ENCODE results near the gene CAMKMT.

CAMKMT gene

DNA sequence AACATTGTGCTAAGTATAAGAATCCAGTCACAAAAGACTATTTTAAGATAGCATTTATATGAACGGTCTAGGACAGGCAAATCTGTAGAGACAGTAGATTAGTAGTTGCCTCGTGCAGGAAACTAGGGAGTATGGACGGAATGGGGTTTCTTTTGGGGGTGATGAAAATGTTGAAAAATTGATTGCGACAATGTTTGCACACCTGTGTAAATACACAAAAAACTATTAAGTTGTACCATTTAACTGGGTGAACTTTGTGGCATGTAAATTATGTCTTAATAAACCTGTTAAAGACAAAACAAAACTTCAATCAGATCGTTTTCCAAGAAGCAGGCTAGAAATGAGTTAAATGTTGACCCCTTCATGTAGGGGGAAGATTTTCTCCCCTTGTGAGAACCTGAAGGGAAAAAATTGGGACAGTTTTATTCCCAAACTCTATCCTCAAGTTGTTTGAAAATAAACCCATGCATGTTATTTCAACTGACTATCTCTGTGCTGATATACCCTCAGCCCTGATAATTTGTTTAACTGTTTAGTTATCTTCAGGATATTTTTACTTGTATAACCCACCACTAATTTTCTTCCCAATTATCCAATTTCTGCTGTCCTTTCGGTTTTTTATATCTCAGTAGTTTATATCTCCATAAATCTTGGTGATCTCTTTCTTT is 87.2 kb downstream of the CAMKMT start:
- peaks cover 22% of the 10 kb centered on the region for H3K36me3 Mint-ChIP-seq
- no peak overlapping the region for H3K4me3 Mint-ChIP-seq
- H3K4me1 Mint-ChIP-seq (ENCODE audit: low read depth), result no peaks in the 10 kb centered on the region
- no peaks in the 10 kb centered on the region for H3K27me3 Mint-ChIP-seq
- H3K27ac Mint-ChIP-seq, result no peak overlapping the region
- H3K9me3 Mint-ChIP-seq (ENCODE audit: low read depth), result no peaks in the 10 kb centered on the region

DNA sequence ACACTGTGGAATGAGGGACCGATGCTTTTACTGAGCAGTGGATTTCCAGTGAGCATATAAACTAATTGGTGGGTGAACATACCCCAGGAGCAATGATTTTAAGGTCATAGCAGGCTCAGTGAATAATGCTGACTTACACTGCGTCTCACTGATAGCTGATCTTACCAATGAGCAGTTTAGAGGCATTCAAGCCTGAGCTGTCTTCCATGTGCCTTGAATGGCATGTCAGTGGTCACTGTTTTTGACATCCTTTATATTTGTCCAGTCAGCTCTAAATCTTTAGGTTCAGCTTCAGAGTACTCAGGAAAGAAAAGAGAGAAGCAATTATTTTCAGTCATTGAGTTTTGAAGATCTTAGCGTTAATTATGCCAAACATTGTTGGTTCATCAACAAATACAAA is 88.3 kb downstream of the CAMKMT start:
- Mint-ChIP-seq H3K4me3 (no peak overlapping the region), H3K4me1 (ENCODE audit: low read depth) (no peaks in the 10 kb centered on the region), H3K27me3 (no peaks in the 10 kb centered on the region), H3K9me3 (ENCODE audit: low read depth) (no peaks in the 10 kb centered on the region), H3K36me3 (peaks cover 18% of the 10 kb centered on the region), H3K27ac (no peak overlapping the region)

DNA sequence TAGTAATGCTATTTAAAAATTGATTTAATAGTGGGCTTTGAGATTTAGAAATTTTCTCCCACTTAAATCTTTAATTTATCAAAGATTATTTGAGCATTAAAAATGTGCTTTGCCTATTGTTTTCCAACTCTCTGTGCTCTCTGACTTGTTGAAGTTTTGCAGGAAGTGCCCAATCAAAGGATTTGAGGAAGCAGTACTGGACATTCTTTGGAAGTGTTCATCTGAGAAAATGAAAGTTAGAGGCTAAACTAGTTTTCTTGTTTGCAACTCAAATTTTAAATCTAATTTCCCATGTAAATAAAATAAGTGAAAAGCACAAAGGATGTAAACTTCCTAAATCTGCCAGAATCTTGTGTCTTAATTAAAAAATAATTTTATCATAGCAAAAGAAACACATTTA is 89.1 kb downstream of the CAMKMT start:
- Mint-ChIP-seq H3K27me3 (no peaks in the 10 kb centered on the region), H3K27ac (no peak overlapping the region), H3K4me1 (ENCODE audit: low read depth) (no peaks in the 10 kb centered on the region), H3K9me3 (ENCODE audit: low read depth) (no peaks in the 10 kb centered on the region), H3K36me3 (peaks cover 15% of the 10 kb centered on the region), H3K4me3 (no peak overlapping the region)

DNA sequence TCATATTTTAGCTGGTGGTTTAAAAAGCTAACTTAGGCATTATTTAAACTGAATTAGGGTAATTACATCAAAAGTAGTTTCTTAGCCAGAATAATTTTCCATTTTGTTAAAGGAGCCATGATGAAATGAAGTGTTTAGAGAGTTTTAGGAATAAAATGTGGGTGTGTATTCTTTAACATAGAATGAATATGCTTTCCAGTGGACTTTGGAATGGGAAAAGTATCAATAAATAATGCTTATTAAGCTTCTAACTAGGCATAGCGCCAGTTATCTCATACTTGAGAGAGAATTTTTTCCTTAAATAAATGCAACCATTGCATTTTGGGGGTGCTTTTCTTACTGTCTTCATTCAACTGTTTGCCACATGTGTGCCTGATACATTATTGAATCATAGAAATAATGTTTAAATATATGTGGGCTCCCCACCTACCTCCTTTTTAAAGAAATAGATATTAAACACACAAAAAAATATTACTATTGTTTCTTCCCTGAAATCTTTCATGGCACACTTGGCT is 90.4 kb downstream of the CAMKMT start:
- no peaks in the 10 kb centered on the region for H3K4me1 Mint-ChIP-seq (ENCODE audit: low read depth)
- H3K36me3 Mint-ChIP-seq, result peaks cover 16% of the 10 kb centered on the region
- no peak overlapping the region for H3K27ac Mint-ChIP-seq
- H3K4me3 Mint-ChIP-seq, result no peak overlapping the region
- no peaks in the 10 kb centered on the region for H3K27me3 Mint-ChIP-seq
- H3K9me3 Mint-ChIP-seq (ENCODE audit: low read depth), result no peaks in the 10 kb centered on the region

DNA sequence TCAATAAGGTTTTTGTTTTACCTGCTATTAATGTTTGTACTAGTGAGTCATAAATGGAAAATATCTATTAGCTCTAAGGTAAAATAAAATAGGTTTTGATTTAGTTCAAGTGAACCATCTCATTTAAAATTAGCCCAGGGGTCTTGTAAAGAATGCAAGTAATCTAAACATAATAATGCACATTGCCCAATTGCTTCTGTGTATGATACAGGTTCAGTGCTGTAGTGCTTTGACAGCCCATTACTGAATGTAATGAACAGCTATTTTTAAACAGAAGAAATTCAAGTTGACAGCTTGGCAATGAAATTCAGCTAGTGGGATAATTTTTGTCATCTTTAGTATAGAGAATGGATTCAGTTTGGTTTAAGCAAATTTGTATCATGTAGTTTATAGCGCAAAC is 91.5 kb downstream of the CAMKMT start:
- H3K9me3 Mint-ChIP-seq (ENCODE audit: low read depth), result no peaks in the 10 kb centered on the region

DNA sequence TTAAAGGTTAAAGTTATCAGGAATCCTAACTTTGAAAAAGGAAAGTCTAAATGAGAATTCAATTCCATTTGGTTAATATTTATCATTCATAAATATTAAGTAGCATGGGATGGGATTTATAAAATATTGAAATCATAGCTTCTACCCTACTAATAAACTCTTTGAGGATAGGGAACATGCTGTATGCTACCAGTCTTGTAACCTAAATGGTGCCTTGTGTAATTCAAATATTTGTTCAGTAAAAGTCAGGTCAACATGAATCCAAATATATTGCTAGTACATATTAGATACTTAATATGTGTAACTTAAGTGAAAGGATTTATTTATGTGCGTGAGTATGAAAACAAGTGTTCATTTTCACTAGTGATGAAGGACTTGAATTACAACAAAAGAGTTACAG is 94.1 kb downstream of the CAMKMT start:
- peaks cover 17% of the 10 kb centered on the region for H3K36me3 Mint-ChIP-seq
- H3K9me3 Mint-ChIP-seq (ENCODE audit: low read depth), result no peaks in the 10 kb centered on the region
- H3K27ac Mint-ChIP-seq, result no peak overlapping the region
- H3K27me3 Mint-ChIP-seq, result no peaks in the 10 kb centered on the region
- no peaks in the 10 kb centered on the region for H3K4me1 Mint-ChIP-seq (ENCODE audit: low read depth)
- H3K4me3 Mint-ChIP-seq, result no peak overlapping the region

More for the DNA sequence above, 91.5 kb downstream of the CAMKMT start:
- Mint-ChIP-seq H3K27me3 (no peaks in the 10 kb centered on the region), H3K4me3 (no peak overlapping the region), H3K4me1 (ENCODE audit: low read depth) (no peaks in the 10 kb centered on the region), H3K27ac (no peak overlapping the region), H3K36me3 (peaks cover 12% of the 10 kb centered on the region)

DNA sequence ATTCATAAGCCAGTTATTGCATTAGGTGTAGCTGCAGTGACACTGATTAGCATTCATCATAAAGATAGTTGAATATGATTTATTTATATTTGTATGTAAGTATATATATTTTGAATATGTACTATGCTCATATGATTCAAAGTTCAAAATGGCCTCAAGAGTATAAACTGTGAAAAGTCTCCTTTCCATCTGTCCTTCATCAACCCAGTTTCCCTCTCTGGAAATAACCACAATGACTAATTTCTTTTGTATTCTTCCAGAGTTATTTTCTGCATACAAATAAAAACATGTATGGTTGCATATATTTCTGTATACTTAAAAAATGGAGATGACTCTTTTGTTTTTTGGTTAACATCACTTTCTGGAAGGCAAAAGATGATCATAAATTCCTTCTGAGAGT is 95.2 kb downstream of the CAMKMT start:
- H3K27me3 Mint-ChIP-seq, result no peaks in the 10 kb centered on the region
- peaks cover 20% of the 10 kb centered on the region for H3K36me3 Mint-ChIP-seq
- no peaks in the 10 kb centered on the region for H3K4me1 Mint-ChIP-seq (ENCODE audit: low read depth)
- H3K27ac Mint-ChIP-seq, result no peak overlapping the region
- H3K9me3 Mint-ChIP-seq (ENCODE audit: low read depth), result no peaks in the 10 kb centered on the region
- no peak overlapping the region for H3K4me3 Mint-ChIP-seq

DNA sequence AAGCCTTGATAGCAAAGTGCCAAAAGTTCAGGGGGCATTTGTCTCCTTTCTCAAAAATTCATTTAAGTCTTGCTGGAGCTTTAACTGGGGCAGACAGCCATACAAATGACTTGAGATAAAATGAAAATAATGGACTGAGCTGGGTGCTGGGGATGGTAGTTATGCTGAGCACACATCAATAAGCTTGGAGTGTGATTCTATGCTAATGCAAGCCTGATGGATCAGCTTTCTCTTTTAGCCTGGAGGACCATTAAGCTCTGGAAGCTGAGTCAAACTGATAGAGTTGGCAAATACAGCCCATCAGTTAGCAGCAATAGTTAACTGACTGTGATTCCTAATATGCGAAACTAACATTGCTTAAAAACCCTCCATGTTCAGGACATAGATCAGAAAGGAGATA is 98.0 kb downstream of the CAMKMT start:
- peaks cover 35% of the 10 kb centered on the region for H3K36me3 Mint-ChIP-seq
- no peaks in the 10 kb centered on the region for H3K27me3 Mint-ChIP-seq
- H3K9me3 Mint-ChIP-seq (ENCODE audit: low read depth), result peaks cover 16% of the 10 kb centered on the region
- no peaks in the 10 kb centered on the region for H3K4me1 Mint-ChIP-seq (ENCODE audit: low read depth)
- H3K4me3 Mint-ChIP-seq, result no peak overlapping the region
- no peak overlapping the region for H3K27ac Mint-ChIP-seq

DNA sequence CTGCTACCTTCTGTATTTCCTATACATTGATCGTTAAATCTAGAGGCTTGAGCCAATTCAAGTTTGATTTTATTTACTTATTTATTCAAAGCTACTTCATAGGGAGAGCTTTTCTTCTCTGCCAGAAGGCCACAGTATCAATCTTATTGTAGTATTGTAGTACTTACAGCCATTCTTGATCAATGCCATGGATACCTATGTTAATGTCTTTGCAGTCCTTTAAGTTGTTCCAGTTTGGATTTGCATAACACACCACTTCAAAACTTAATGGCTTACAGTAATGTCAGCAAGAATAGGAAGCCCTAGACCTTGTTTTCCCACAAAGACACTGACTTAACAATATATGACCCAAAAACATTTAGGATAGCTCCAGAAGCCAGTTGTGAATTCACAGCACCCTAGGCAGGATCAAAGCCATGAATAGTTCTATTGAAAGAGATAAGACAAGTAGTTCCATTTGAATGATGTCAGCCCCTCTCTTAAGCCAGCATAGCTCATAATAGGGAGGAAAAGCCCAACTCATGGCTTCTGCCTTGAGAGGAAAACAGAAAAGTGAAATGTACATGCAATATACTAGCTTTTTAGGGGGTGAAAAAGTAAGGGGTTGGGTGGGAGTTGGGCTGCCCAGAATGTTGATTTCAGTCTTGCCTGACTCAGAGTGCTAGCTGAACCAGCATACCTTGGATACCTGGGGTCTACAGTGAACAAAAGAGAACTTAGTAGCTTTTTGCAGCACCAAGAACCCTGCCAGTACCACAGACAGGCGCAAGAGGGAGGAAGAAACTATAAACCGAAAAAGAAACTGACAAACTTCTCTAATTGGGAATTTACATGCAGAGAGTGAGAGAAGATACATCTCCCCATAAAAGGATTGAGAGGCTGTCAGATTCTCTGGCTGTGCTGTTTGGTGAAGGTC is 101.4 kb downstream of the CAMKMT start:
- no peaks in the 10 kb centered on the region for H3K4me1 Mint-ChIP-seq (ENCODE audit: low read depth)
- no peak overlapping the region for H3K27ac Mint-ChIP-seq

DNA sequence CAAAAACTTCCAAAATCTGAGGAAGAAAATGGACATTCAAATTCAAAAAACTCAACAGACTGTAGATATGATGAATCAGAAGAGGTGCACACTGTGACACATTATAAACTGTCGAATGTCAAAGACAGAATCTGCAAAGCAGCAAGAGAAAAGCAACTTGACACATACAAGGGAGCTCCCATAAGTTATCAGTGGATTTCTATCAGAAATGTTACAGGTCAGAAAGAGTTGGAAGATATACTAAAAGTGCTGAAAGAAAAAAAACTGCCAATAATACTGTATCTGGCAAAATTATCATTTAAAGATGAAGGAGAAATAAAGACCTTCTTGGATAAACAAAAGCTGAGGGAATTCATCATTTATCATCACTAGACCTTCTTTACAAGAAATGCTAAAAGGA is 102.7 kb downstream of the CAMKMT start:
- Mint-ChIP-seq H3K36me3 (peaks cover 25% of the 10 kb centered on the region), H3K9me3 (ENCODE audit: low read depth) (peaks cover 25% of the 10 kb centered on the region), H3K27ac (no peak overlapping the region), H3K4me3 (no peak overlapping the region), H3K4me1 (ENCODE audit: low read depth) (no peaks in the 10 kb centered on the region), H3K27me3 (no peaks in the 10 kb centered on the region)

More for the DNA sequence above, 101.4 kb downstream of the CAMKMT start:
- Mint-ChIP-seq H3K9me3 (ENCODE audit: low read depth) (peaks cover 25% of the 10 kb centered on the region), H3K36me3 (peaks cover 27% of the 10 kb centered on the region), H3K27me3 (no peaks in the 10 kb centered on the region), H3K4me3 (no peak overlapping the region)

DNA sequence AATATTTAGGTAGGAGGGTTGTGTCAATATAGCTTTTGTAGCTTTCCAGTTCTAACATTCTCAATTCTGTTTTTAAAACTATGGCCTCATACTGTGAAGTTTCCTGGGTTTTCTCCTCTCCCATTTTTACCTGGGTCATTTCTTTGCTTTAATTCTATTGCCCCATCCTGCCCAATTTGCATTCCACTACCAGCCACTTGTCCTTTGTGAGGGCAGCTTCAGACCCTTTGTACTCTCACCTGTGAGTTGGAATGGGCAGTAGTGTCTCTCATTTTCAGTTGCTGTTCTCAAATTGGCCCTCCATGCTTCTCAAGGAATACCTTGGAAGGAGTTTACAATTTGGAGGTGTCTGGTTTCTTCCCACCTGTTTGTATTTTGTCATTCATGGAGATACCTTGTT is 108.4 kb downstream of the CAMKMT start:
- Mint-ChIP-seq H3K4me1 (ENCODE audit: low read depth) (no peaks in the 10 kb centered on the region), H3K36me3 (peaks cover 4% of the 10 kb centered on the region), H3K9me3 (ENCODE audit: low read depth) (peaks cover 8% of the 10 kb centered on the region), H3K4me3 (no peak overlapping the region), H3K27me3 (no peaks in the 10 kb centered on the region), H3K27ac (no peak overlapping the region)

DNA sequence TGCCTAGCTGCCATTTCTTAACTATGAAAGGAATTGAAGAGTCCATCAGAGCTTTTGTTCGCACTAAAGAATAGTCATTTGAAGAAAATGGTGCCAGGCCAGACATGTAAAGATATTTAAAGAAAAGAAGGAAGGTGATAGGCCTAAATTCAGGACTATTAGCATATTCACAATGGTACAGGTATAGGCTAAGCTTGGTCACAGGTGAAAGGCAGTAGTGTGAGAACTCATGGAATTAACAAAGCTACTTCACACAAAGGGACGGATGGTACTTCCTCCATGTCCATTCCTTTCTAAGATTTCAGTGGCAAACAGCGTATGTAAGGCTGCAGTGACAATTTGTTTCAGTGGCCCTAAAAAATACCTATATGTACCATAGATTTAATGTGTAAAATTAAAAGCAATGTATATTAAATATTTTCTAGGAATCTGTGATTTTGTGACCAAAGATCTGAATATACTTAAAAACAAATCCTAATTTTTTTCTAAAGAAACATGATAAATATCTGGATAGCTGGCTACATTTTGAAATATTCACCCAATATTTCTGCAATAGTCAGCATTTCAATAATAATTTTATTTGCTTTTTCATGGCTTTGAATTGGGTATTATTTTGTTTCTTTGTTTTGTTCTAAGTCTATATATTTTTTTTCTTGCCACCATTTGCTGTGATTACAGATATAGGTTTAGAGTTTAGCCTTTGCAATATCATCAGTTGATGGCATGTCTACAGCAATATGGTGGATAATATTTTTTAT is 116.1 kb downstream of the CAMKMT start:
- Mint-ChIP-seq H3K27me3 (no peaks in the 10 kb centered on the region), H3K36me3 (peaks cover 4% of the 10 kb centered on the region), H3K27ac (no peak overlapping the region), H3K4me3 (no peak overlapping the region), H3K4me1 (ENCODE audit: low read depth) (peaks cover 8% of the 10 kb centered on the region), H3K9me3 (ENCODE audit: low read depth) (no peaks in the 10 kb centered on the region)

DNA sequence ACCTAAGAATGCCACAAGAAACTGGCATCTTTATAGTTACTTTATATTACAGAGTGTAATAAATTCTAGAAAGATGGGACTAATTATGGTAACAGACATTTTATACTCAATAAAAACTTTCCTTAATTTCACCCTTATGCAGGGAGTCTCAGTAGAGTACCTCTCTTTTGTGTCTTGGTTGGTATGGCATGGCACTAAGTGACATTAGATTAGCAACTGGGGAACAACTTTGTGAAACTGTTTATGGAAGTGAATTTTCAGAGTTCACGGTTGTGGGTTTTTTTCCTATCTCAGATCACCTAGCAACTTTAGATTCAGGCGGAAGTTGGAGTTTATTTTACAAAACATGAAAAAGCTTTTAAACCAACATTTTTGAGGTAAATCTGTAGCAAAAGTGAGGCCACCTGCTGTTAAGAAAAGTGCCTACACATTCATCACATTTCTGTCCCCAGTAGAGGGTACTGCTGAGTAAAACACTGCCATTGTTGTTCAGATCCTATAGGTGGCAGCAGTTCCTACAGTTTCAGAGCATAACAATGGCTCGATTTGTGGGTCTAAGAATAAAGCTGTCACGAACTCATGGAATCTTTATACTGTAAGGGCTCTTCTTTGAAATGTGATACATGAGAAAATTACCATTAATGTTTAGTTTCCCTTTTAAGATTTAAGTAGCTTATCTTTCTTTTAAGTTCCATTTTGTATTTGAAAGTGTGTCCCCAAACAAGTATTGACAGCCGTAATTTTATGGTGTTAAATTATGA is 117.6 kb downstream of the CAMKMT start:
- Mint-ChIP-seq H3K27ac (no peak overlapping the region), H3K27me3 (no peaks in the 10 kb centered on the region), H3K4me1 (ENCODE audit: low read depth) (peaks cover 8% of the 10 kb centered on the region), H3K4me3 (no peak overlapping the region), H3K9me3 (ENCODE audit: low read depth) (no peaks in the 10 kb centered on the region), H3K36me3 (no peaks in the 10 kb centered on the region)

DNA sequence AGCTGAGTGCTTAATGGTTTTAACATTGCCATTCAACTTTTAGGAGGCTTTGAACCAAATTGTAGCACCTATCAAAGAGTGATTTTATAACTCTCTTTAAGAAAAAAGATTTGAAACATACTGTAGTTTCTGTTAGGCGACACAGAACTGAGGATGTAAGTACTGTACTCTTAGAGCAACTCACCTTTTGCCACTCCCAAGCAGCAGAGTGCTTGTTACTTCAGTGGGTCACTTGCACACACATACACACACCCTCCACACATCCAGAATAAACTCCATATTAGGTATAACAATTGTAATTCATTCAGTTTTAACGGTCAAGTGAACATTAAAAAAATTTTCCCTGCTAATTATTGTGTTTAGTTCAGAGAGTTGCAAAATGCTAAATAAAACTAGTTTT is 118.3 kb downstream of the CAMKMT start:
- peaks cover 8% of the 10 kb centered on the region for H3K4me1 Mint-ChIP-seq (ENCODE audit: low read depth)
- no peaks in the 10 kb centered on the region for H3K9me3 Mint-ChIP-seq (ENCODE audit: low read depth)
- H3K27ac Mint-ChIP-seq, result no peak overlapping the region
- no peak overlapping the region for H3K4me3 Mint-ChIP-seq
- H3K36me3 Mint-ChIP-seq, result peaks cover 5% of the 10 kb centered on the region
- no peaks in the 10 kb centered on the region for H3K27me3 Mint-ChIP-seq
